IMR-90 (cell line): ENCODE measurements around the gene CCL15.

ENCODE experiments used
- BHLHE40 ChIP-seq: fragments of 150-350 bp; IDR thresholded peaks from 2 replicates; pipeline ENCODE4 v1.6.1; 2016; ENCODE audit warnings: mild to moderate bottlenecking, low read depth, low read length
- CEBPB ChIP-seq: IDR thresholded peaks from 2 replicates; pipeline ENCODE4 v1.6.1; 2012; ENCODE audit warnings: low read depth, low read length, improper control_type of control experiment
- MAZ ChIP-seq: IDR thresholded peaks from 2 replicates; pipeline ENCODE4 v1.6.1; 2012; ENCODE audit warnings: low read depth, mild to moderate bottlenecking, low read length, improper control_type of control experiment, moderate library complexity, borderline replicate concordance
- MXI1 ChIP-seq: IDR thresholded peaks from 2 replicates; pipeline ENCODE4 v1.6.1; 2012; ENCODE audit warnings: low read depth, mild to moderate bottlenecking, low read length, moderate library complexity, borderline replicate concordance
- NFE2L2 ChIP-seq: fragments of 150-350 bp; IDR thresholded peaks from 2 replicates; pipeline ENCODE4 v1.6.1; 2016; ENCODE audit warnings: low read depth, mild to moderate bottlenecking, low read length
- POLR2A ChIP-seq: IDR thresholded peaks from 2 replicates; pipeline ENCODE4 v1.6.1; 2012; ENCODE audit warnings: mild to moderate bottlenecking, low read depth, low read length
- RAD21 ChIP-seq: IDR thresholded peaks from 2 replicates; pipeline ENCODE4 v1.6.1; 2012; ENCODE audit warnings: low read length, improper control_type of control experiment
- RCOR1 ChIP-seq: IDR thresholded peaks from 2 replicates; pipeline ENCODE4 v1.6.1; 2012; ENCODE audit warnings: mild to moderate bottlenecking, low read length, improper control_type of control experiment; ENCODE audit not compliant: insufficient replicate concordance
- RFX5 ChIP-seq: IDR thresholded peaks from 2 replicates; pipeline ENCODE4 v1.8.0; 2012; ENCODE audit warnings: low read depth, mild to moderate bottlenecking, low read length, moderate library complexity
- TF ChIP-seq, protein P1 (sequence below): fragments of 150-350 bp; IDR thresholded peaks from 2 replicates; pipeline ENCODE4 v1.6.1; 2017; ENCODE audit warnings: mild to moderate bottlenecking, antibody characterized with exemption, low read length, low read depth
- TF ChIP-seq, protein P2 (sequence below): conservative IDR thresholded peaks from 2 replicates; pipeline ENCODE4 v1.5.1; 2012; ENCODE audit warnings: mild to moderate bottlenecking, low read depth, low read length, improper control_type of control experiment
- TF ChIP-seq, protein P3 (sequence below): fragments of 150-350 bp; IDR thresholded peaks from 2 replicates; pipeline ENCODE4 v1.6.1; 2016; ENCODE audit warnings: low read depth, mild to moderate bottlenecking, low read length, moderate library complexity, borderline replicate concordance

DNA sequence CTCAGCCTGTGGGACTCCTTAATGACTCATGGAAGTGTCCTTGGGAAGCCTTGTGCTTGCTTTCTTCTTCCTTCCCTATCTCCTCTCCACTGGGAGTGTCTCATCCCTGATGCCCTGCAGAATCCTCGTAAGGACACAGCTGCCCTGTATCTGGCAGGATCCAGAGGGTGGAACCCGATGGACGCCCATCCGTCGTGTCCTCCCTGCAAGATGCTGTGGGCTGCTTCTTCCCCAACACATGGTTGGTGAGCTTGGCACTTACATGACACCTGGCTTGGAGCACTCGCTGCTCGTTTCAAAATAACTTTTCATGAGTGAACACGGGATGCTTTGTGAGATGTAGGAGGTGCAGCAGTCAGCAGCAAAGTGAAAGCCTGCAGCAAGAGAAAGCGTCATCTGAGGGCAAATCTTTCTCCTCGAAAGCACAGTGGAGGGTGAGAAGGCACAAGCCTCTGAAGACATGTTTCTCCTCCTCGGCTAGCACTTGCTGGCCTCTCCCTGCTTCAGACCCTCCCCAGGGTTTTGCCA, 3.3 kb downstream of the CCL15 start:
- TF ChIP-seq, protein P1, sequence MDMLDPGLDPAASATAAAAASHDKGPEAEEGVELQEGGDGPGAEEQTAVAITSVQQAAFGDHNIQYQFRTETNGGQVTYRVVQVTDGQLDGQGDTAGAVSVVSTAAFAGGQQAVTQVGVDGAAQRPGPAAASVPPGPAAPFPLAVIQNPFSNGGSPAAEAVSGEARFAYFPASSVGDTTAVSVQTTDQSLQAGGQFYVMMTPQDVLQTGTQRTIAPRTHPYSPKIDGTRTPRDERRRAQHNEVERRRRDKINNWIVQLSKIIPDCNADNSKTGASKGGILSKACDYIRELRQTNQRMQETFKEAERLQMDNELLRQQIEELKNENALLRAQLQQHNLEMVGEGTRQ: no peak
- TF ChIP-seq POLR2A: no peak
- TF ChIP-seq, protein P2, sequence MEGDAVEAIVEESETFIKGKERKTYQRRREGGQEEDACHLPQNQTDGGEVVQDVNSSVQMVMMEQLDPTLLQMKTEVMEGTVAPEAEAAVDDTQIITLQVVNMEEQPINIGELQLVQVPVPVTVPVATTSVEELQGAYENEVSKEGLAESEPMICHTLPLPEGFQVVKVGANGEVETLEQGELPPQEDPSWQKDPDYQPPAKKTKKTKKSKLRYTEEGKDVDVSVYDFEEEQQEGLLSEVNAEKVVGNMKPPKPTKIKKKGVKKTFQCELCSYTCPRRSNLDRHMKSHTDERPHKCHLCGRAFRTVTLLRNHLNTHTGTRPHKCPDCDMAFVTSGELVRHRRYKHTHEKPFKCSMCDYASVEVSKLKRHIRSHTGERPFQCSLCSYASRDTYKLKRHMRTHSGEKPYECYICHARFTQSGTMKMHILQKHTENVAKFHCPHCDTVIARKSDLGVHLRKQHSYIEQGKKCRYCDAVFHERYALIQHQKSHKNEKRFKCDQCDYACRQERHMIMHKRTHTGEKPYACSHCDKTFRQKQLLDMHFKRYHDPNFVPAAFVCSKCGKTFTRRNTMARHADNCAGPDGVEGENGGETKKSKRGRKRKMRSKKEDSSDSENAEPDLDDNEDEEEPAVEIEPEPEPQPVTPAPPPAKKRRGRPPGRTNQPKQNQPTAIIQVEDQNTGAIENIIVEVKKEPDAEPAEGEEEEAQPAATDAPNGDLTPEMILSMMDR: no peak
- no peak for TF ChIP-seq RAD21
- TF ChIP-seq, protein P3, sequence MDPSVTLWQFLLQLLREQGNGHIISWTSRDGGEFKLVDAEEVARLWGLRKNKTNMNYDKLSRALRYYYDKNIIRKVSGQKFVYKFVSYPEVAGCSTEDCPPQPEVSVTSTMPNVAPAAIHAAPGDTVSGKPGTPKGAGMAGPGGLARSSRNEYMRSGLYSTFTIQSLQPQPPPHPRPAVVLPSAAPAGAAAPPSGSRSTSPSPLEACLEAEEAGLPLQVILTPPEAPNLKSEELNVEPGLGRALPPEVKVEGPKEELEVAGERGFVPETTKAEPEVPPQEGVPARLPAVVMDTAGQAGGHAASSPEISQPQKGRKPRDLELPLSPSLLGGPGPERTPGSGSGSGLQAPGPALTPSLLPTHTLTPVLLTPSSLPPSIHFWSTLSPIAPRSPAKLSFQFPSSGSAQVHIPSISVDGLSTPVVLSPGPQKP: no peak
- no peak for TF ChIP-seq MXI1
- TF ChIP-seq MAZ: no peak
- TF ChIP-seq BHLHE40: no peak
- TF ChIP-seq RFX5: no peak
- no peak for TF ChIP-seq CEBPB
- no peak for TF ChIP-seq RCOR1
- TF ChIP-seq NFE2L2: no peak
